Fibroblast of lung (primary cell): ENCODE results near the gene BCL10. TPM values are rescaled to one million over a fixed set of nuclear protein-coding genes. Genes with fewer than 3 reads are reported as not detected.

ENCODE experiments used
- DNase-seq, 2 donors: peaks; one replicate each; pipeline versions ENCODE4 v3.0.0 to v3.0.0-alpha.2; 2010; ENCODE audit warnings: low read depth in 2 of 2
- H2AFZ ChIP-seq: 2 replicates; pipeline ENCODE4 v1.5.1; 2012; ENCODE audit warnings: low read length, control low read depth, inconsistent platforms
- H3K27ac ChIP-seq: 2 replicates; pipeline ENCODE4 v1.5.1; 2011; ENCODE audit warnings: low read length, control low read depth; ENCODE audit not compliant: insufficient read depth
- H3K27me3 ChIP-seq: 2 replicates; pipeline ENCODE4 v1.5.1; 2011; ENCODE audit warnings: mild to moderate bottlenecking, low read length; ENCODE audit not compliant: control insufficient read depth, insufficient read depth
- H3K36me3 ChIP-seq: 2 replicates; pipeline ENCODE4 v1.5.1; 2011; ENCODE audit warnings: low read length; ENCODE audit not compliant: control insufficient read depth, insufficient read depth
- H3K4me1 ChIP-seq: 2 replicates; pipeline ENCODE4 v1.5.1; 2011; ENCODE audit warnings: low read length; ENCODE audit not compliant: control insufficient read depth, insufficient read depth; ENCODE audit errors: extremely low read depth
- H3K4me2 ChIP-seq: 2 replicates; pipeline ENCODE4 v1.5.1; 2011; ENCODE audit warnings: low read length, control low read depth; ENCODE audit not compliant: insufficient read depth; ENCODE audit errors: extremely low read depth
- H3K4me3 ChIP-seq, 4 experiments: fragments of 200-600 bp in 1 of 4; sonication (generic) in 1 of 4; replicated peaks in 1 of 4; 2 replicates each; pipeline ENCODE4 v1.5.1; 2011 to 2016; ENCODE audit warnings: low read length in 4 of 4, low read depth in 3 of 4, mild to moderate bottlenecking in 3 of 4, control low read depth in 2 of 4, inconsistent platforms in 1 of 4, mixed read lengths in 1 of 4; ENCODE audit not compliant: insufficient read depth in 1 of 4; ENCODE audit errors: control extremely low read depth in 1 of 4
- H3K79me2 ChIP-seq: 2 replicates; pipeline ENCODE4 v1.5.1; 2012; ENCODE audit warnings: mild to moderate bottlenecking, low read length, inconsistent platforms; ENCODE audit not compliant: control insufficient read depth, insufficient read depth
- H3K9ac ChIP-seq: 2 replicates; pipeline ENCODE4 v1.5.1; 2011; ENCODE audit warnings: mild to moderate bottlenecking, low read length, control low read depth; ENCODE audit not compliant: insufficient read depth
- H3K9me3 ChIP-seq: 2 replicates; pipeline ENCODE4 v1.5.1; 2012; ENCODE audit warnings: low read depth, low read length; ENCODE audit not compliant: control insufficient read depth, insufficient read depth
- H4K20me1 ChIP-seq: 2 replicates; pipeline ENCODE4 v1.5.1; 2011; ENCODE audit warnings: low read length; ENCODE audit not compliant: control insufficient read depth, insufficient read depth; ENCODE audit errors: extremely low read depth
- EZH2 ChIP-seq: IDR thresholded peaks from 2 replicates; pipeline ENCODE4 v1.5.1; 2012; ENCODE audit warnings: low read length, control low read depth, mild to moderate bottlenecking; ENCODE audit errors: missing control alignments
- polyA plus RNA-seq, 2 donors: library from polyadenylated mRNA; depleted of rRNA in 1 of 2; stranded (reverse) in 1 of 2; unstranded in 1 of 2; fragments of >200 nt; gene quantifications; 2 replicates each; pipeline ENCODE4 v1.2.1, GENCODE V29; 2011 to 2012; ENCODE audit warnings: missing spikeins in 1 of 2
- total RNA-seq: library from RNA; depleted of rRNA; stranded (reverse); fragments of >200 nt; gene quantifications from 2 replicates; pipeline ENCODE4 v1.2.1, GENCODE V29; 2014
- TF ChIP-seq, protein P1 (sequence below), 2 donors: IDR thresholded peaks in 1 of 2; conservative IDR thresholded peaks in 1 of 2; 1 replicate in 1 of 2; 2 replicates in 1 of 2; pipeline ENCODE4 v1.5.1; 2011 to 2012; ENCODE audit warnings: low read length in 2 of 2, control low read depth in 1 of 2, inconsistent platforms in 1 of 2, low read depth in 1 of 2, mild to moderate bottlenecking in 1 of 2

The BCL10 gene
- total and polyA plus RNA-seq, 2 donors (not counting 1 experiment from before 2014, with no cell fraction given), result 18.8 to 30.2 TPM

DNA sequence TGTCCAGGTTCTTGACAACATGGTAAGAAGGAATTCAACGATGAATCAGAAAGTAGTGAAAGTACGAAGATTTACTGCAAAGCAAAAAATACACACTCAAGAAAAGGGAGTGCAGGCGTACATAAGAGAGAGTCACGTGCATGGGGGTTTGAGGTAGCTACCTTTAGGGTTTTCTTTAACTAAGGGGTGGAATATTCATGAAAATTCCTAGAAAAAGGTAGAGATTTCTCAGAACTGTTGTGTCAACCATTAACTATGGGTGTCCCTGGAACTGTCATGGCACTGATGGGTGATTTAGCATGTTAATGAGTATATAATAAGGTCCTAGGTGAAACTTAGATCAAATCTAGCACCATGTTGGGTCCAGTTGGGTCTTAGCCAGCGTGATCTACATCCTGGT lies 53.1 kb downstream of the BCL10 start:
- no peak overlapping the region for H2AFZ ChIP-seq
- no peak overlapping the region for H3K4me3 ChIP-seq
- H3K9ac ChIP-seq, result no peak overlapping the region
- no peak overlapping the region for H3K4me2 ChIP-seq
- no peaks in the 10 kb centered on the region for H3K4me1 ChIP-seq
- no peaks in the 10 kb centered on the region for H3K79me2 ChIP-seq
- TF ChIP-seq EZH2, result no peak
- TF ChIP-seq, protein P1, sequence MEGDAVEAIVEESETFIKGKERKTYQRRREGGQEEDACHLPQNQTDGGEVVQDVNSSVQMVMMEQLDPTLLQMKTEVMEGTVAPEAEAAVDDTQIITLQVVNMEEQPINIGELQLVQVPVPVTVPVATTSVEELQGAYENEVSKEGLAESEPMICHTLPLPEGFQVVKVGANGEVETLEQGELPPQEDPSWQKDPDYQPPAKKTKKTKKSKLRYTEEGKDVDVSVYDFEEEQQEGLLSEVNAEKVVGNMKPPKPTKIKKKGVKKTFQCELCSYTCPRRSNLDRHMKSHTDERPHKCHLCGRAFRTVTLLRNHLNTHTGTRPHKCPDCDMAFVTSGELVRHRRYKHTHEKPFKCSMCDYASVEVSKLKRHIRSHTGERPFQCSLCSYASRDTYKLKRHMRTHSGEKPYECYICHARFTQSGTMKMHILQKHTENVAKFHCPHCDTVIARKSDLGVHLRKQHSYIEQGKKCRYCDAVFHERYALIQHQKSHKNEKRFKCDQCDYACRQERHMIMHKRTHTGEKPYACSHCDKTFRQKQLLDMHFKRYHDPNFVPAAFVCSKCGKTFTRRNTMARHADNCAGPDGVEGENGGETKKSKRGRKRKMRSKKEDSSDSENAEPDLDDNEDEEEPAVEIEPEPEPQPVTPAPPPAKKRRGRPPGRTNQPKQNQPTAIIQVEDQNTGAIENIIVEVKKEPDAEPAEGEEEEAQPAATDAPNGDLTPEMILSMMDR (conservative IDR thresholded peaks at IDR 0.05 in 1 of 2, IDR thresholded peaks at IDR 0.05 in 1 of 2; ENCODE audit: low read depth in 1 of 2, low read length in 2 of 2), result no peak
- no peak overlapping the region for H3K27ac ChIP-seq
- H4K20me1 ChIP-seq, result no peaks in the 10 kb centered on the region
- no peaks in the 10 kb centered on the region for H3K9me3 ChIP-seq
- no peaks in the 10 kb centered on the region for H3K36me3 ChIP-seq
- DNase-seq, result no peak
- no peaks in the 10 kb centered on the region for H3K27me3 ChIP-seq

- DNase-seq, result peak; percentile 36 to 87
- Histone ChIP-seq H3K36me3 (no peaks in the 10 kb centered on the region), H3K9ac (no peak overlapping the region), H3K4me3 (no peak overlapping the region), H4K20me1 (no peaks in the 10 kb centered on the region), H3K9me3 (no peaks in the 10 kb centered on the region), H2AFZ (peak overlapping the region; percentile 38), H3K79me2 (no peaks in the 10 kb centered on the region), H3K4me2 (peak overlapping the region; percentile 52), H3K4me1 (no peaks in the 10 kb centered on the region), H3K27ac (no peak overlapping the region), H3K27me3 (no peaks in the 10 kb centered on the region)
- TF ChIP-seq, protein P1 (conservative IDR thresholded peaks at IDR 0.05 in 1 of 2, IDR thresholded peaks at IDR 0.05 in 1 of 2; ENCODE audit: low read depth in 1 of 2, low read length in 2 of 2), result no peak
- no peak for TF ChIP-seq EZH2
These were observed 55.7 kb downstream of the BCL10 start for GRCh38 chr1:85220756-85221201.

- H3K36me3 ChIP-seq, result no peaks in the 10 kb centered on the region
- H2AFZ ChIP-seq, result no peak overlapping the region
- H3K27ac ChIP-seq, result no peak overlapping the region
- H3K4me3 ChIP-seq, result no peak overlapping the region
- no peak for DNase-seq
- H4K20me1 ChIP-seq, result no peaks in the 10 kb centered on the region
- no peaks in the 10 kb centered on the region for H3K9me3 ChIP-seq
- H3K4me1 ChIP-seq, result no peaks in the 10 kb centered on the region
- H3K27me3 ChIP-seq, result no peaks in the 10 kb centered on the region
- TF ChIP-seq, protein P1 (conservative IDR thresholded peaks at IDR 0.05 in 1 of 2, IDR thresholded peaks at IDR 0.05 in 1 of 2; ENCODE audit: low read depth in 1 of 2, low read length in 2 of 2), result no peak
- TF ChIP-seq EZH2, result no peak
- H3K4me2 ChIP-seq, result no peak overlapping the region
- H3K79me2 ChIP-seq, result no peaks in the 10 kb centered on the region
- H3K9ac ChIP-seq, result no peak overlapping the region
These were observed 56.4 kb downstream of the BCL10 start for GRCh38 chr1:85219853-85220610.
